Panc1 (cell line): ENCODE results near the gene CALHM4.

Experiments used
- POLR2AphosphoS5 ChIP-seq: IDR thresholded peaks from 2 replicates; pipeline ENCODE4 v1.6.1; 2012; ENCODE audit warnings: mild to moderate bottlenecking, low read depth, low read length, moderate library complexity
- TCF7L2 ChIP-seq: IDR thresholded peaks from 2 replicates; pipeline ENCODE4 v1.6.1; 2011; ENCODE audit warnings: mild to moderate bottlenecking, low read depth, low read length, inconsistent platforms
- TF ChIP-seq, protein P1 (sequence below): fragments of 450-650 bp; IDR thresholded peaks from 2 replicates; pipeline ENCODE4 v1.5.1; 2017; ENCODE audit warnings: mild to moderate bottlenecking

DNA sequence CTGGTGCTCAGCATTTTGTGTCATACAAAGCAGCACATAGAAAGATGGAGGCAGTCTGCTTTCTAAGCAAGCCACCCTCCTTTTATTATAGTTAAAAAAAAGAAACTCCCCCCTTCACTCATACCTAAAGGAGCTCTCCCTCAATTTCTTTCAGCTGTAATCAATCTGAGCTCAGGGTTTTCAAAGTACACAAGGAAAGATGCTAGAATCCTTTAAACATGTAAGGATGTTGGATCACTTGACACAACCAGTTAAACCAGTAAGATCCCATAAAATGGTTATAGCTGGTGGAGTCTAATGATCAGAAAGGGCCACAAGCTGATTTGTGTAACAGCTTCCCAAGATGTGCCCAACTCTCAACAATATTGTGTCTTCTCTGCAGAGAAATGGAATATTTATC lies at the start of gene CALHM4:
- TF ChIP-seq, protein P1, sequence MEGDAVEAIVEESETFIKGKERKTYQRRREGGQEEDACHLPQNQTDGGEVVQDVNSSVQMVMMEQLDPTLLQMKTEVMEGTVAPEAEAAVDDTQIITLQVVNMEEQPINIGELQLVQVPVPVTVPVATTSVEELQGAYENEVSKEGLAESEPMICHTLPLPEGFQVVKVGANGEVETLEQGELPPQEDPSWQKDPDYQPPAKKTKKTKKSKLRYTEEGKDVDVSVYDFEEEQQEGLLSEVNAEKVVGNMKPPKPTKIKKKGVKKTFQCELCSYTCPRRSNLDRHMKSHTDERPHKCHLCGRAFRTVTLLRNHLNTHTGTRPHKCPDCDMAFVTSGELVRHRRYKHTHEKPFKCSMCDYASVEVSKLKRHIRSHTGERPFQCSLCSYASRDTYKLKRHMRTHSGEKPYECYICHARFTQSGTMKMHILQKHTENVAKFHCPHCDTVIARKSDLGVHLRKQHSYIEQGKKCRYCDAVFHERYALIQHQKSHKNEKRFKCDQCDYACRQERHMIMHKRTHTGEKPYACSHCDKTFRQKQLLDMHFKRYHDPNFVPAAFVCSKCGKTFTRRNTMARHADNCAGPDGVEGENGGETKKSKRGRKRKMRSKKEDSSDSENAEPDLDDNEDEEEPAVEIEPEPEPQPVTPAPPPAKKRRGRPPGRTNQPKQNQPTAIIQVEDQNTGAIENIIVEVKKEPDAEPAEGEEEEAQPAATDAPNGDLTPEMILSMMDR: no peak
- TF ChIP-seq TCF7L2 (no peak), POLR2AphosphoS5 (no peak)
